Fibroblast of the aortic adventitia (primary cell): Measurements from ENCODE around the gene SMIM36. TPM values are rescaled to one million over a fixed set of nuclear protein-coding genes. Genes with fewer than 3 reads are reported as not detected.

Source experiments
- DNase-seq: peaks from one replicate; pipeline ENCODE4 v3.0.0-alpha.2; 2010; ENCODE audit warnings: low read depth
- H3K4me3 ChIP-seq: 2 replicates; pipeline ENCODE4 v1.5.1; 2011; ENCODE audit warnings: low read depth, mild to moderate bottlenecking, control low read depth, low read length, moderate library complexity
- total RNA-seq: library from RNA; depleted of rRNA; stranded (reverse); fragments of >200 nt; gene quantifications from 2 replicates; pipeline ENCODE4 v1.2.3, GENCODE V29; 2012; ENCODE audit warnings: low replicate concordance
- TF ChIP-seq, protein P1 (sequence below): IDR thresholded peaks from 2 replicates; pipeline ENCODE4 v1.5.1; 2011; ENCODE audit warnings: mild to moderate bottlenecking, low read length, control low read depth, inconsistent platforms; ENCODE audit not compliant: insufficient read depth

SMIM36 gene
- total RNA-seq, 1 donor: not detected

DNA sequence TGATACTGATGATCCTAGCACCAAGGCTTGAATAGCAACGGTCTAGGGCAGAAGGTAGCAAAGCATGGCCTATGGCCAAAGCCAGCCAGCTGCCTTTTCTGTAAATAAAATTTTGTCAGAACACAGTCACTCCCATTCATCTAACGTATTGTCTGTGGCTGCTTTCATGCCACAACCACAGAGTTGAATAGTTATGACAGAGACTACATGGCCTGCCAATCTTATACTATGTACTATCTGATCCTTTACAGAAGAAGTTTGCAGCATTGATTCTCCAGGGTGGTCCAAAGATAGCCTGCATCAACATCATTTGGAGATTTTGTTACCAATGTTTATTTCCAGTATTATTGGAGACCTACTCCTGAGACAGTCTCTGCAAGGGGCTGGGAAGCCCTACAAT is 69.7 kb downstream of the SMIM36 start:
- H3K4me3 ChIP-seq: no peak overlapping the region
- DNase-seq: no peak
- TF ChIP-seq, protein P1, sequence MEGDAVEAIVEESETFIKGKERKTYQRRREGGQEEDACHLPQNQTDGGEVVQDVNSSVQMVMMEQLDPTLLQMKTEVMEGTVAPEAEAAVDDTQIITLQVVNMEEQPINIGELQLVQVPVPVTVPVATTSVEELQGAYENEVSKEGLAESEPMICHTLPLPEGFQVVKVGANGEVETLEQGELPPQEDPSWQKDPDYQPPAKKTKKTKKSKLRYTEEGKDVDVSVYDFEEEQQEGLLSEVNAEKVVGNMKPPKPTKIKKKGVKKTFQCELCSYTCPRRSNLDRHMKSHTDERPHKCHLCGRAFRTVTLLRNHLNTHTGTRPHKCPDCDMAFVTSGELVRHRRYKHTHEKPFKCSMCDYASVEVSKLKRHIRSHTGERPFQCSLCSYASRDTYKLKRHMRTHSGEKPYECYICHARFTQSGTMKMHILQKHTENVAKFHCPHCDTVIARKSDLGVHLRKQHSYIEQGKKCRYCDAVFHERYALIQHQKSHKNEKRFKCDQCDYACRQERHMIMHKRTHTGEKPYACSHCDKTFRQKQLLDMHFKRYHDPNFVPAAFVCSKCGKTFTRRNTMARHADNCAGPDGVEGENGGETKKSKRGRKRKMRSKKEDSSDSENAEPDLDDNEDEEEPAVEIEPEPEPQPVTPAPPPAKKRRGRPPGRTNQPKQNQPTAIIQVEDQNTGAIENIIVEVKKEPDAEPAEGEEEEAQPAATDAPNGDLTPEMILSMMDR: no peak

DNA sequence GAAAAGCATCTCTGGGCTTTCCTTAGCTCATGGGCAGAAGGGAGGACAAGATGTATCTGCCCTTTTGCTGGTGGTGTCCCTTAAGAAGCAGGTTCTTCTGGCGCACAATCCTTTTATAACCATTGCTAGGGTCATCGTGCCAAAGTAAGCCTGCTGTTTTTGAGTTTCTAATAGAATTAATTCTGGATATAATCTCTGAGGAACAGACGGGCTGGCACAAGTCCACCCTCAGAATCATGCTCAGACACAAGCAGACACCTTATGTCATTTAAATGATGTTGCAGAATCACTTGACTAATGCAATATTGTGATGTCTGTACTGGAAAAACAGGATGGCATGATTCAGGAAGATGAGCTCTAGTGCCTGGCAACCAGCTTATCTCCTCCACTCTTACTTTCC is 70.9 kb downstream of the SMIM36 start:
- TF ChIP-seq, protein P1: no peak
- H3K4me3 ChIP-seq: no peak overlapping the region
- DNase-seq: no peak

DNA sequence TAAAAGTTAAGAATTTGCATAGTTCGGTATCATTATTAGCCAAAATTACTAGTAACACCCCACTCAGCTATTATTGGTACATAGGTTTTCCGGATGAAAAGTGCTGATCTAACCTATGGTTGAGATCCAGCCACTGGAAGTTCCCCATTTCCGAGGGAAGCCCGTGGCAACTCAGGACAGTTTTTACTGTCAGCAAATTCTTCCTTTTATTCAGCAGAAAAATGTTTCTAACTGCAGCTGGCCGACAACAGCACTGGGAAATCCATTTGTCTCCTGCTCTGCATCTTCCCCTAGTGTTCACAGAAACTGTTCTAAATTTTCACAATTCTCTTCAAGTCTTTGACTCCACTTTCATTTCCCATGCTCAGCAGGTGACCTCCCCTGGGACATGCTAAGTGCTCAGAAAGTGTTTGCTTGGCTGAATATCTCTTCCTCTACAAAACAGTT is 74.1 kb downstream of the SMIM36 start:
- TF ChIP-seq, protein P1: no peak
- H3K4me3 ChIP-seq: no peak overlapping the region
- DNase-seq: no peak

DNA sequence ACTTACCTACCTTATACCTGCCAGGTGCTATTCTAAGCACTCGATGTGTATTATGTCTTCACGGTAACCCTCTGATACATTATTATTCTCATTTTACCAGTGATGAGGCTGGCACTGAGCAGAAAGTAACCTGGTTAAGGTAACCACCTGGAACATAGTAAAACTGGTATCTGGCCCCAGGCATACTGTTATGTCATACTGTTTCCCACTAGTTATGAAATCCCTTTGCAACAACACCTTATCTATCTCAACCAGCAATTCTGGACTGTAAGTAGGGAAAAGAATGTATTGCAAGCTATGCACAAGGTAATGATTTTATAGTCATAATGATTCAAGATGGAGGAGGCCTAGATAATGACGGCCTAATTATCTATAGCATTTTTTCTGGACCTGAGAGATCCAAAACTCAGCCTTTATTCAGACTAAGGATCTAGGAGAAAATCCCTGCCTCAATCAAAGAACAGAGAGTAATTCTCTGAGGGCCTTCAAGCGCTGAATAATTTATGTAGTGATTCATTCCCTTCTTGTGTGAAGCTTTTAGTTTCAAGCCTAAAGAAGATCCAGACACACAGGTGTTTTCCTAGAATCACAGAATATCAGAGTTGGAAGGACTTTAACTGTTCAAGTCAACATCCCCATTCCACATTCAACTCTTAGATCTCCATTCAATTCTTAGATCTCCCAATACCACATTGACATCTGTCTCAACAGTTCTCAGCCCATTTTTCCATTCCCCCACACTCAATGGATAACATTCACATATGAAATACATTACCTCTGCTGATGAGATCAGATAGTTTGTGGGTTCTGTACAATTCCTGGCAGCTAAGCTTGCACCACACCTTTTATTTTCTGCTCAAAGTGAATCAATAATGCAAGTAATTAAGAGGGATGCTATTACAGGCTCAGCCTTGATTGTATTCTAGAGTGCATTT is 74.8 kb downstream of the SMIM36 start:
- no peak for DNase-seq
- H3K4me3 ChIP-seq: no peak overlapping the region
- TF ChIP-seq, protein P1: no peak

DNA sequence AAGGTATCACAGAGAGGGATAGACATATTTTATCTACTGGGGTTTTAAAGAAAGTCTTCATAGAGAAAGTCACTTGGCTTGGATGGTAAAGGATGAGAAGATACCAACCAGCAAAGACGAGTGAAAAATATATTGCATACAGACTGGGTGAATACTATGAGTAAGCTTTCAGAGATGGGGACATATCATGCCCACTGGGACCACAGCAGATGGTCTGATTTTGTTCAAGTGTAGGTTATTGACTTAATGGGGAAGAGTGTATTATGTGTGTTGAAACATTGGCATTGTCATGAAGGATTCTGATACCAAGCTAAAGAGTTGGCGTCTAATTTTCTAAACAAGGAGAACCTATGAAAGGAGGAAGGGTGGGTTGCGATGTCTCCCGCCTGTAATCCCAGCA is 75.8 kb downstream of the SMIM36 start:
- H3K4me3 ChIP-seq: no peak overlapping the region
- DNase-seq: no peak
- TF ChIP-seq, protein P1: no peak

DNA sequence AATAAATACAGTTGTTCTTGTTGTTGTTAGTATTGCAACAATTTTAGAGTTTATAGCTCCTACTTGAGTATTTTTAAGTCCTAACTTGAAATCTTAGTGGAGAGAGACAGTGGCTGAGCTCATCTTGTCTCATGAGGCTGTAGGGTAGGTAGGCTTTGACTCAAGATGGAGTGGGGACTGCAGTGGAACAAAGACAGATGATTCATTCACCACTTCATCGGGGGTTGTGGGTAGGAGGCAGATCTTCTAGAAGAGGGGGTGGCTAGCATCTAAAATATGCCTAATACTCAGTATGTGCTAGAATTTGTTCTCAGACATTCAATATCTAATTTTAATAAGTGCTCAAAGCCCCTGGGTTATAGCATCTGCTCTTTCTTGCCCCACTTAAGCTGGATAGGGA is 76.5 kb downstream of the SMIM36 start:
- H3K4me3 ChIP-seq: no peak overlapping the region
- TF ChIP-seq, protein P1: no peak
- no peak for DNase-seq
